HG03460 (cell line): Measurements from ENCODE around the gene GPRASP1.
"Not testable (repeated sequence)": the region's sequence is repeated elsewhere in the genome, so short reads cannot be mapped to it uniquely, and the experiment has no call there.

ENCODE experiments used
- ATAC-seq: cut with Tn5 transposase; IDR thresholded peaks from one replicate; pipeline ENCODE4 v1.9.1; 2021; ENCODE audit not compliant: unreplicated experiment

The GPRASP1 gene

GRCh38 chrX:102651242-102652011 is at the start of gene GPRASP1:
Gene GPRASP1, plus strand, starts transcription at chrX:102651483. Its CDS starts 2,431 bp downstream, at chrX:102653914.
- ATAC-seq: no peak

- ATAC-seq: no peak
Measured at GRCh38 chrX:102604327-102604726, 47.0 kb upstream of the GPRASP1 start.

GRCh38 chrX:102606115-102606514 is 45.2 kb upstream of the GPRASP1 start:
- ATAC-seq: no peak

- ATAC-seq: no peak
Measured at GRCh38 chrX:102610905-102611304, 40.4 kb upstream of the GPRASP1 start.

- no peak for ATAC-seq
Measured at GRCh38 chrX:102624105-102624504, 27.2 kb upstream of the GPRASP1 start.

GRCh38 chrX:102627640-102628039 is 23.6 kb upstream of the GPRASP1 start:
- ATAC-seq: no peak

- ATAC-seq: no peak
Measured at GRCh38 chrX:102637561-102637960, 13.7 kb upstream of the GPRASP1 start.

- no peak for ATAC-seq
Measured at GRCh38 chrX:102650903-102651241, 411 bp upstream of the GPRASP1 start.

- ATAC-seq: peak; percentile 68
Measured at GRCh38 chrX:102652031-102652688, 877 bp downstream of the GPRASP1 start.

GRCh38 chrX:102654696-102655095 is 3.4 kb downstream of the GPRASP1 start:
- ATAC-seq: no peak

GRCh38 chrX:102658556-102658955 is 7.3 kb downstream of the GPRASP1 start:
- ATAC-seq: no peak

- peak; percentile 98 for ATAC-seq
Measured at GRCh38 chrX:102659790-102660757, 8.8 kb downstream of the GPRASP1 start.

- ATAC-seq: not testable (repeated sequence)
Measured at GRCh38 chrX:102663820-102664219, 12.5 kb downstream of the GPRASP1 start.

GRCh38 chrX:102667034-102667433 is 15.8 kb downstream of the GPRASP1 start:
- ATAC-seq: not testable (repeated sequence)

GRCh38 chrX:102669526-102669925 is 18.2 kb downstream of the GPRASP1 start:
- no peak for ATAC-seq

GRCh38 chrX:102672856-102673255 is 21.6 kb downstream of the GPRASP1 start:
- no peak for ATAC-seq

- ATAC-seq: not testable (repeated sequence)
Measured at GRCh38 chrX:102677479-102677878, 26.2 kb downstream of the GPRASP1 start.

GRCh38 chrX:102684772-102685520 is 33.7 kb downstream of the GPRASP1 start:
- no peak for ATAC-seq

GRCh38 chrX:102694749-102695148 is 43.5 kb downstream of the GPRASP1 start:
- no peak for ATAC-seq

- ATAC-seq: no peak
Measured at GRCh38 chrX:102696306-102696705, 45.0 kb downstream of the GPRASP1 start.

- no peak for ATAC-seq
Measured at GRCh38 chrX:102697494-102697893, 46.2 kb downstream of the GPRASP1 start.
